Neural cell (in vitro differentiated cells): ENCODE results near the gene ITGA5. TPM values are rescaled to one million over a fixed set of nuclear protein-coding genes. Genes with fewer than 3 reads are reported as not detected.

Experiments
- H2AFZ ChIP-seq: fragments of 200-600, 300-800 bp; sonication (generic), shearing (Covaris generic); 2 replicates; pipeline ENCODE4 v1.6.0; 2014; ENCODE audit warnings: low read depth, mild to moderate bottlenecking, antibody characterized with exemption, low read length, moderate library complexity
- H3F3A ChIP-seq: fragments of 200-600 bp; shearing (Covaris generic); 2 replicates; pipeline ENCODE4 v1.6.1; 2016; ENCODE audit warnings: mild to moderate bottlenecking, moderate library complexity, mixed read lengths, antibody characterized with exemption, low read length; ENCODE audit not compliant: insufficient read depth, poor library complexity, severe bottlenecking
- H3K27ac ChIP-seq: fragments of 200-600, 300-800 bp; sonication (generic), shearing (Covaris generic); 2 replicates; pipeline ENCODE4 v1.5.1; 2014; ENCODE audit warnings: mild to moderate bottlenecking, low read length, moderate library complexity
- H3K27me3 ChIP-seq: fragments of 300-800, 200-600 bp; sonication (generic), shearing (Covaris generic); 2 replicates; pipeline ENCODE4 v1.6.0; 2014; ENCODE audit warnings: mild to moderate bottlenecking, low read depth, low read length, moderate library complexity; ENCODE audit not compliant: insufficient read depth
- H3K36me3 ChIP-seq: fragments of 300-800, 200-600 bp; sonication (generic), shearing (Covaris generic); 2 replicates; pipeline ENCODE4 v1.5.1; 2014; ENCODE audit warnings: mild to moderate bottlenecking, antibody characterized with exemption, low read length, moderate library complexity; ENCODE audit not compliant: insufficient read depth
- H3K4me2 ChIP-seq: fragments of 300-800, 200-600 bp; sonication (generic), shearing (Covaris generic); 2 replicates; pipeline ENCODE4 v1.6.0; 2014; ENCODE audit warnings: mild to moderate bottlenecking, low read length
- H3K4me3 ChIP-seq: fragments of 300-800, 200-600 bp; sonication (generic), shearing (Covaris generic); 2 replicates; pipeline ENCODE4 v1.5.1; 2014; ENCODE audit warnings: mild to moderate bottlenecking, low read length, moderate library complexity
- H3K79me2 ChIP-seq: fragments of 200-600 bp; shearing (Covaris generic); replicated peaks from 2 replicates; pipeline ENCODE4 v1.6.0; 2014; ENCODE audit warnings: mild to moderate bottlenecking, low read length, moderate library complexity; ENCODE audit not compliant: insufficient read depth
- H3K9ac ChIP-seq: fragments of 300-800, 200-600 bp; sonication (generic), shearing (Covaris generic); 2 replicates; pipeline ENCODE4 v1.6.1; 2016; ENCODE audit warnings: mild to moderate bottlenecking, low read length, mixed read lengths
- H3K9me2 ChIP-seq: fragments of 200-600 bp; shearing (Covaris generic); 2 replicates; pipeline ENCODE4 v1.6.1; 2016; ENCODE audit warnings: mild to moderate bottlenecking, low read length, mixed read lengths; ENCODE audit not compliant: insufficient read depth
- H3K9me3 ChIP-seq: fragments of 200-600, 300-800 bp; sonication (generic), shearing (Covaris generic); 2 replicates; pipeline ENCODE4 v1.6.1; 2016; ENCODE audit warnings: mild to moderate bottlenecking, mixed run types, low read length, moderate library complexity, mixed read lengths
- H4K20me1 ChIP-seq: fragments of 200-600 bp; shearing (Covaris generic); 2 replicates; pipeline ENCODE4 v1.6.1; 2016; ENCODE audit warnings: mild to moderate bottlenecking, mixed run types; ENCODE audit not compliant: insufficient read depth
- EP300 ChIP-seq: fragments of 450-650 bp; conservative IDR thresholded peaks from 2 replicates; pipeline ENCODE4 v1.6.1; 2014; ENCODE audit warnings: antibody characterized with exemption, mild to moderate bottlenecking, moderate library complexity; ENCODE audit not compliant: poor library complexity, severe bottlenecking
- EZH2 ChIP-seq: fragments of 200-600, 300-800 bp; shearing (Covaris generic), sonication (generic); IDR thresholded peaks from 2 replicates; pipeline ENCODE4 v1.6.1; 2014; ENCODE audit warnings: antibody characterized with exemption, low read length, borderline replicate concordance, mild to moderate bottlenecking; ENCODE audit not compliant: insufficient read depth, poor library complexity, severe bottlenecking
- MXI1 ChIP-seq: fragments of 450-650 bp; conservative IDR thresholded peaks from 2 replicates; pipeline ENCODE4 v1.6.1; 2014; ENCODE audit warnings: antibody characterized with exemption, mild to moderate bottlenecking; ENCODE audit not compliant: poor library complexity, severe bottlenecking
- POLR2AphosphoS5 ChIP-seq: IDR thresholded peaks from 2 replicates; pipeline ENCODE4 v1.6.1; 2012
- RAD21 ChIP-seq: fragments of 450-650 bp; conservative IDR thresholded peaks from 2 replicates; pipeline ENCODE4 v1.6.1; 2014; ENCODE audit warnings: antibody characterized with exemption, mild to moderate bottlenecking, moderate library complexity
- REST ChIP-seq: IDR thresholded peaks from 2 replicates; pipeline ENCODE4 v1.6.1; 2012; ENCODE audit warnings: borderline replicate concordance
- SMC3 ChIP-seq: fragments of 450-650 bp; conservative IDR thresholded peaks from 2 replicates; pipeline ENCODE4 v1.6.1; 2014; ENCODE audit warnings: antibody characterized with exemption, mild to moderate bottlenecking, moderate library complexity; ENCODE audit not compliant: poor library complexity
- TAF1 ChIP-seq: IDR thresholded peaks from 2 replicates; pipeline ENCODE4 v1.6.1; 2012; ENCODE audit warnings: low read depth
- polyA plus RNA-seq: library from polyadenylated mRNA; depleted of rRNA; stranded (reverse); fragments of >200 nt; gene quantifications from 2 replicates; pipeline ENCODE4 v1.2.3, GENCODE V29; 2014
- TF ChIP-seq, protein P1 (sequence below): fragments of 450-650 bp; IDR thresholded peaks from 2 replicates; pipeline ENCODE4 v1.5.1; 2014; ENCODE audit warnings: antibody characterized with exemption, mild to moderate bottlenecking, moderate library complexity; ENCODE audit not compliant: poor library complexity, severe bottlenecking

The ITGA5 gene
- polyA plus RNA-seq, 1 donor from 2014 or later: not detected

GRCh38 chr12:54428050-54429013 is 9.3 kb upstream of the ITGA5 start:
- Histone ChIP-seq H3F3A (no peaks in the 10 kb centered on the region), H3K27ac (no peak overlapping the region), H3K79me2 (no peaks in the 10 kb centered on the region), H3K4me3 (no peak overlapping the region), H3K36me3 (no peaks in the 10 kb centered on the region), H3K4me2 (no peak overlapping the region), H3K27me3 (no peaks in the 10 kb centered on the region), H3K9me2 (no peaks in the 10 kb centered on the region), H3K9me3 (no peaks in the 10 kb centered on the region), H3K9ac (no peak overlapping the region), H2AFZ (no peak overlapping the region), H4K20me1 (no peaks in the 10 kb centered on the region)
- TF ChIP-seq RAD21: no peak
- TF ChIP-seq SMC3: no peak
- TF ChIP-seq TAF1: no peak
- no peak for TF ChIP-seq EP300
- TF ChIP-seq EZH2: no peak
- TF ChIP-seq, protein P1, sequence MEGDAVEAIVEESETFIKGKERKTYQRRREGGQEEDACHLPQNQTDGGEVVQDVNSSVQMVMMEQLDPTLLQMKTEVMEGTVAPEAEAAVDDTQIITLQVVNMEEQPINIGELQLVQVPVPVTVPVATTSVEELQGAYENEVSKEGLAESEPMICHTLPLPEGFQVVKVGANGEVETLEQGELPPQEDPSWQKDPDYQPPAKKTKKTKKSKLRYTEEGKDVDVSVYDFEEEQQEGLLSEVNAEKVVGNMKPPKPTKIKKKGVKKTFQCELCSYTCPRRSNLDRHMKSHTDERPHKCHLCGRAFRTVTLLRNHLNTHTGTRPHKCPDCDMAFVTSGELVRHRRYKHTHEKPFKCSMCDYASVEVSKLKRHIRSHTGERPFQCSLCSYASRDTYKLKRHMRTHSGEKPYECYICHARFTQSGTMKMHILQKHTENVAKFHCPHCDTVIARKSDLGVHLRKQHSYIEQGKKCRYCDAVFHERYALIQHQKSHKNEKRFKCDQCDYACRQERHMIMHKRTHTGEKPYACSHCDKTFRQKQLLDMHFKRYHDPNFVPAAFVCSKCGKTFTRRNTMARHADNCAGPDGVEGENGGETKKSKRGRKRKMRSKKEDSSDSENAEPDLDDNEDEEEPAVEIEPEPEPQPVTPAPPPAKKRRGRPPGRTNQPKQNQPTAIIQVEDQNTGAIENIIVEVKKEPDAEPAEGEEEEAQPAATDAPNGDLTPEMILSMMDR: no peak
- no peak for TF ChIP-seq REST
- TF ChIP-seq POLR2AphosphoS5: no peak
- TF ChIP-seq MXI1: no peak

- Histone ChIP-seq H2AFZ (no peak overlapping the region), H3K36me3 (no peaks in the 10 kb centered on the region), H3K4me3 (no peak overlapping the region), H3K9ac (no peak overlapping the region), H4K20me1 (no peaks in the 10 kb centered on the region), H3K9me3 (no peaks in the 10 kb centered on the region), H3K79me2 (no peaks in the 10 kb centered on the region), H3K9me2 (no peaks in the 10 kb centered on the region), H3F3A (no peaks in the 10 kb centered on the region), H3K27me3 (no peaks in the 10 kb centered on the region), H3K27ac (no peak overlapping the region), H3K4me2 (no peak overlapping the region)
- TF ChIP-seq EP300 (no peak), MXI1 (no peak), REST (no peak), RAD21 (no peak), SMC3 (no peak), TAF1 (no peak), POLR2AphosphoS5 (no peak), EZH2 (no peak)
- TF ChIP-seq, protein P1: no peak
These were observed 8.0 kb upstream of the ITGA5 start for GRCh38 chr12:54427106-54427505.
